Liver (tissue), 3 donors: ENCODE data around the gene PDE4D.
A peak's percentile ranks its signal among the peaks of the same experiment; 100 is the strongest.

Source experiments
- CTCF ChIP-seq: fragments of 150-350 bp; IDR thresholded peaks from 2 replicates; pipeline ENCODE4 v1.5.1; 2017; ENCODE audit warnings: improper control_type of control experiment, low read depth, low read length; ENCODE audit not compliant: missing input control
- GABPA ChIP-seq, 2 donors: IDR thresholded peaks in 1 of 2; conservative IDR thresholded peaks in 1 of 2; 2 replicates each; pipeline ENCODE4 v1.6.1; 2016; ENCODE audit warnings: antibody characterized with exemption in 2 of 2, mild to moderate bottlenecking in 1 of 2, moderate library complexity in 1 of 2
- HNF4G ChIP-seq: IDR thresholded peaks from 2 replicates; pipeline ENCODE4 v1.6.1; 2016; ENCODE audit warnings: antibody characterized with exemption
- JUND ChIP-seq, 2 donors: IDR thresholded peaks; 2 replicates each; pipeline ENCODE4 v1.6.1; 2016; ENCODE audit warnings: antibody characterized with exemption in 2 of 2
- MAX ChIP-seq: IDR thresholded peaks from 2 replicates; pipeline ENCODE4 v1.6.1; 2016; ENCODE audit warnings: antibody characterized with exemption
- REST ChIP-seq: IDR thresholded peaks from 2 replicates; pipeline ENCODE4 v1.6.1; 2016; ENCODE audit warnings: antibody characterized with exemption, mild to moderate bottlenecking
- SP1 ChIP-seq: IDR thresholded peaks from 2 replicates; pipeline ENCODE4 v1.6.1; 2018; ENCODE audit warnings: antibody characterized with exemption, mild to moderate bottlenecking
- TAF1 ChIP-seq: conservative IDR thresholded peaks from 2 replicates; pipeline ENCODE4 v1.6.1; 2016; ENCODE audit warnings: antibody characterized with exemption, mild to moderate bottlenecking
- YY1 ChIP-seq: IDR thresholded peaks from 2 replicates; pipeline ENCODE4 v1.6.1; 2016; ENCODE audit warnings: antibody characterized with exemption, mild to moderate bottlenecking
- ZBTB33 ChIP-seq: IDR thresholded peaks from 2 replicates; pipeline ENCODE4 v1.6.1; 2016; ENCODE audit warnings: antibody characterized with exemption
- donor health status: healthy.
- donor health status: healthy.

GRCh38 chr5:59609501-59610265 lies 283.8 kb downstream of the PDE4D start:
- TF ChIP-seq CTCF (no peak), JUND (IDR thresholded peaks at IDR 0.05) (no peak), REST (no peak), SP1 (peak; percentile 44), YY1 (no peak), TAF1 (no peak), MAX (no peak), ZBTB33 (no peak), GABPA (IDR thresholded peaks at IDR 0.05 in 1 of 2, conservative IDR thresholded peaks at IDR 0.05 in 1 of 2) (no peak), HNF4G (peak; percentile 89)
